Hematopoietic multipotent progenitor cell treated with erythropoietin and hydrocortisone succinate and interleukin-3 and kit ligand, for 17 days (in vitro differentiated cells): ENCODE measurements around the gene AKAP7.

ENCODE experiments used
- DNase-seq: peaks from one replicate; pipeline ENCODE4 v3.0.0-alpha.2; 2015; ENCODE audit warnings: low spot score

Gene AKAP7

GRCh38 chr6:131205481-131206244 lies 70.4 kb downstream of the AKAP7 start:
- DNase-seq = no peak

- DNase-seq = no peak
These were observed 71.4 kb downstream of the AKAP7 start for GRCh38 chr6:131206463-131207251.

- no peak for DNase-seq
These were observed 73.5 kb downstream of the AKAP7 start for GRCh38 chr6:131208787-131209186.

GRCh38 chr6:131210469-131210868 lies 75.2 kb downstream of the AKAP7 start:
- no peak for DNase-seq

DNA sequence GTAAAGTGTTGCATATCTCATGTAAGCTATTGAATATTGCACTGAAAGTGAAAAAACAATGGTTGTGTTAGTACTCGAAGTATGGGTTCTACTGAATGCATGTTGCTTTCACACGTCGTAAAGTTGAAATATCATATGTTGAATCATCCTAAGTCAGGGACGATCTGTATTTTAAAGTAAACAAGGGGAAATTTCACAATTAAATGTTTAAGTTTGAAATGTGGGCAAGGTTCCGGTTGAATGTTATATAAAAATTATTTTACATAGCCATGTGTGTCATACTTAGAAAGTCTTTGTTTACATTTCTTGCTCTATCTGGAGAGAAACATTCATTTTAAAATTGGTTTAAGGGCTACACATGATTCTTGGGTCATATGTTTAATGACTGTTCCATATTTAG lies 76.8 kb downstream of the AKAP7 start:
- no peak for DNase-seq

DNA sequence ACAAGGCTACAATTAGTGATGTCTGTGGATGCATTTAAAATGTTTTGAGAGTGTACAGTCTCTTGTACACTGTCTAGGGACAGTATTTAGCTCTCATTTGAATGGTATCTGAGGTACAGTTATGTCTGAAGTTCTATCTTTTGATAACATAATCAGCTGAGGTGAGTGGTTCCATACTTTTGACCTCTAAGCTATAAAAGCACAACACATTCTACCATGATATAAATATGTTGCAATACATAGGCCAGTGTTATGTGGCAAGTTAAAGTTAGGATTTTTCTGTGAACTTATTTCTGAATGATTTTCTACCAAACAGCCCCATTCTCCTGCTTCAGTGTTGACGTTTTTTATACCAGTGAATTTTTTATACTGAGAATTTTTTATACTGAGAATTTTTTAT lies 77.6 kb downstream of the AKAP7 start:
- no peak for DNase-seq

GRCh38 chr6:131213501-131213990 lies 78.3 kb downstream of the AKAP7 start:
- DNase-seq = no peak

DNA sequence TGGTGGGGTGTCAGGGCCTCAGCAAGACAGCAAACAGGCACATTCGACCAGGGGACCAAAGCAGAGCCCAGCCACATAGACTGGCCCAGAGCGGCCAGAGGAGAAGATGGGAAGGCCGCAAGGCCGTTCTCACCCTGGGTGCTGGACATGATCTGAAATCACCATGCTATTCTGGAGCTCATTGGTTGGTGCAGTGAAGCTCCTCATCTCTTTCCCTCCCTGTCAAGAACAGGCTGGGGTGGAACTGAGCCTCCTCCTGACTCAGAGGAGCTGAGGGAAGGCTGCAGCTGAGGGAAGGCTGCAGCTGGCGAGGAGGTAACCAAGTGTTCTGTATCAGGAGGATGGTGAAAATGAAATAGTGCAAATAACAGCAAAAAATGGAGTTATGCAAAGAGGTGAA lies 80.0 kb downstream of the AKAP7 start:
- no peak for DNase-seq

DNA sequence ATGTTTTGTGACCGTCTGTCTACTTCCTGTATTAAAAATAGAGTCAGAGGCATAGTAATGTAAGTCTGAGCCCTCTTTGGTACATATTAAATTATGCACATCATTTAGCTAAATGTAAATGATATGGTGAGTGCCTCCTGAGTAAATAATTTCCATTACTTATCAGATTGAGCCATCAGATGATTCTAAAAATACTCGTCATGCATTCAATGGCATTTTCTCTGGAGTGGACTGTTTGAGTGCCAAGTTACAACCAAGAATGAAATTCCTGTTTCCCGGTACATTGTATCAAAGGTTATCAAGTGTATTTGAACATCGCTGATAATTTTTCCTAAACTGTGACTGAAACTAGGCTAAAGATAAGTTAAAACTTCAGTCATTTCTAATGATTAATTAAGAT lies 81.0 kb downstream of the AKAP7 start:
- DNase-seq = no peak

- DNase-seq = no peak
These were observed 87.5 kb downstream of the AKAP7 start for GRCh38 chr6:131222773-131223172.

DNA sequence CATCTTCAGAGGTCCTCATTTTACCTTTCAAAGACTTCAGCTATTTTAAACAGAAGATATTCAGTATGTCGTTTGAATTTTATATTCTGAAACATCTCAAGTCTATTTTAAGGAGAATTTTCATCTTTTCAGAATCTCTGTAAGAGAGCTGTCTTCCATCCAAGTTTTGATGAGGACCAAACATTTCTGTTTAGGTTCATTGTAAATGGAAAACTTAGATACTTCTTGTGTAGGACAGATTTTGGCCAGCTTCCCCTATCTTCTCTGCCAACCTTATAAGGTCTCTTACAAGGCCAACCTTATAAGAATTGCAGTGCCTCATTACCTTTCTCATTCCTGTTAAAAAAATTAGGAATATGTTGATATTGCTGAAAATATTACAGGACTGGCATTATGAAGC lies 88.1 kb downstream of the AKAP7 start:
- no peak for DNase-seq

GRCh38 chr6:131225127-131225526 lies 89.9 kb downstream of the AKAP7 start:
- no peak for DNase-seq

GRCh38 chr6:131225959-131226358 lies 90.7 kb downstream of the AKAP7 start:
- DNase-seq = no peak

DNA sequence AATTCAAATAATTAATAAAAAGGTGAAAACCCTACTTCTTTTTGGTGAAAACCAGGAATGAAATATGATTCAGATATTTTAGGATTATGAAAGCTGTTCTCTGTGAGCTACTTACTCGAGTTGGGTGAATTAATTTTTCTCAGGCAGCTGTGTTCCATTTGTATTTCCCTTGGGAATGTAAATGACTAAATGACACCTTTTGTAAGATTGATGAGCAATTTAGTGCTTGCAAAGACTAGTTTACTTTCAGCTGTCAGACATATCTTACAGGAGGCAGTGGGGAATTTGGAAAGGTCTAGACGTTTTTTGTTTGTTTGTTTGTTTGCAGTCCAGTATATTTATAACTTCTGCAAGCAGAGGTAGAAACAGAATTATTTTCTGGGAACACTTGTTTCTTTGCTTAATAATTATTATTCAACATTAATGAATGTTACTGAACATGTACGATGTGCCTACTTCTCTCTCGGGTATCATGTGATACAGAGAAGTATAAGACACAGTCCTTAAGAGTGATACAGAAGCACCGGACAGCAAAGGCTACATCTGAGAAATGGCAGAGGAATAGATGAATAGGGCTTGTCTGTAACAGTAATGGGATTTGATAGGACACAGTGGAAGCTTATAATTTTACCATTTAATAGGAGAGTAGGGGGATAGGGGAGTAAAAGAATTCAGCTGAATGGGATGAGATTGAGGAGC lies 91.3 kb downstream of the AKAP7 start:
- no peak for DNase-seq

DNA sequence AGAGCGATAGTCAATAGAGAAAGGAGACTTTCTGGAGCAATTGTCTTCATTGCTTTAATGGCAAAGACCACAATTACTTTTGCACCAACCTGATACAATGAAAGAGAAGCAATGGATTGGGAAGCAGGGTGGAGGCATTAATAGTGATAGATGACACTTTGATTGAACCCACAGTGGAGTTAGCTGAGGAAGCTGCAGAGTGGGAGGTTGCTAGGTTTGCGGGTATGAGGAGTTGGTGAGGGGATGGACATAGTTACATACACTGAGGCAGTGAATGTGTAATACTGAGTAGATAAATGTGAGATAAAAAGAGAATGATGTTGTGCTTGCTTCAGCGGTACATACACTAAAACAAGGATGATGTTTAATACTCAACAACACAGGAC lies 91.9 kb downstream of the AKAP7 start:
- DNase-seq = no peak

DNA sequence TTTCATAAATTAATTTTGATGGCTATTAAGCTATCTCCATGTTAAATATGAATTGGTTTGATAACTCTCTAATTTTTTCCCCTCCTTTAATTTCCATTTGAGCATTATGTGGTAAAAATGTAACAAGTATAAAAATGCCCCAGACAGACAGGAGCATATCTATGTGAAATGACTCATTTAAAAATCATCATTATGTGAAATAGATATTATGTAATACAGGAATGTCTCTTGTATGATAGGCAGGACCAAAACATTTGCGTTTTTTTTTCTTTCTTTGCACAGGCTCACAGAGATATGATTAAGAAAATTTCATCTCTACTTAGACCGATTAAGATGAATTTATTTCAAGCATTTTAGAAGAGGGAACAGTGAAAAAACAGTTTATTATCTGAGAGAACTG lies 95.8 kb downstream of the AKAP7 start:
- no peak for DNase-seq

GRCh38 chr6:131231891-131232290 lies 96.6 kb downstream of the AKAP7 start:
- DNase-seq = no peak

DNA sequence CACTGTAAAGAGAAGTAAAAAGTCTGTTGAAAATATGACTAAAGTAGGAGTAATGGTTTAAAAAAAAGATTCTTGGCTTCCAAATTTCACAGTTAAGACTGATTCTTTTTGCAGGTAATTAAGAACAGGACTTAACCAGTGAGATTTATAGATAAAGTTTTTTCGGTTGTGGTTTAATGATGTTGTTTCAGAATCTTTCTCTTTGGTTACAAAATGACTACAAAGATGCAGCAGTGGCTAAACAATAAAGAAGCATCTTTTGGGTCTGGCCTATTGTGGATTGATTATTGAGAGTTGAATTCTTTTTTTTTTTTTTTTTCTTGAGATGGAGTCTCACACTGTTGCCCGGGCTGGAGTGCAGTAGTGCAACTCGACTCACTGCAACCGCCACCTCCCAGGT lies 109.7 kb downstream of the AKAP7 start:
- DNase-seq = no peak

DNA sequence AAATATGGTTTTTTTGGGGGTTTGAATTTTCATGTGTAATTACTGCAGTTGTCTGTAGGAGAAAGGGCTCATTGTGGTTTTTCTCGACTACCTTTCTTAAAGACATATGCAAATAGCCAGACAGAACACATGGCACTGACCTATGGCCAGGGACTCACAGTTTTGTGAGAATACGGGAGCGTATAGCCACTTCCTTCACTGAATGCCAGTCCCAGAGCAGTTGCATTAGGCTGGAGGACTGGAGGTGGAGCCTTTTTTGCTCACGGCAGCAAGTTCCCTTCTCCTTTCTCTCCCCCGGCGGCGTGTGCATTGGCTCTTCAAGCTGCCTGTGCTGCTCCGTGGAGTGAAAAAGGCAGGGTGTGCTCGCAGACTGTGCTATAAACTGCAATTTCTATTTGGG lies 114.9 kb downstream of the AKAP7 start:
- no peak for DNase-seq

GRCh38 chr6:131250936-131251335 lies 115.7 kb downstream of the AKAP7 start:
- no peak for DNase-seq

GRCh38 chr6:131251590-131252199 lies 116.4 kb downstream of the AKAP7 start:
- no peak for DNase-seq

- no peak for DNase-seq
These were observed 120.2 kb downstream of the AKAP7 start for GRCh38 chr6:131255434-131255833.
